HG03196 (cell line): ENCODE results near the gene MYO15A.

Experiments used
- ATAC-seq: cut with Tn5 transposase; IDR thresholded peaks from one replicate; pipeline ENCODE4 v1.9.1; 2021; ENCODE audit not compliant: unreplicated experiment

The MYO15A gene

DNA sequence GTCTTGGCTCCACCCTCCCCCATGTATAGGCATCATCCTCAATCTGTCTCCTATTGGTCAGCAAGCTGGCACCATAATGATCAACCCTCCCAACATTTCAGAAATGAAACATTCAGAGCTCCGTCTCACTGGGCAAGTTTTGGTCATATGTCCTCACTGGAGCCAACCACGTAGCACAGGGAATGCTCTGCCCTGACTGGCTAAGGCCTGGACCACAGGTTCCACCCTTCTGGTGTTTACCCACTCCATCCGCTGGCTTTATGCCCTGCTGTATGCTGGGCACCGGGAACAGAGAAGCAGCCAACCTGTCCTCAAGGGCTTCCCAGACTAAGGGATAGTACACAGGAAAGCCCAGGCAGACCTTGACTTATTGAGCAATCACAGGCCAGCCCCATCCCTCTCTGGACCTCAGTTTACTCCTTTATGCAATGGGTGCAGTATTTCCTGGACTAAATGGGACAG is 20.5 kb downstream of the MYO15A start:
- no peak for ATAC-seq

DNA sequence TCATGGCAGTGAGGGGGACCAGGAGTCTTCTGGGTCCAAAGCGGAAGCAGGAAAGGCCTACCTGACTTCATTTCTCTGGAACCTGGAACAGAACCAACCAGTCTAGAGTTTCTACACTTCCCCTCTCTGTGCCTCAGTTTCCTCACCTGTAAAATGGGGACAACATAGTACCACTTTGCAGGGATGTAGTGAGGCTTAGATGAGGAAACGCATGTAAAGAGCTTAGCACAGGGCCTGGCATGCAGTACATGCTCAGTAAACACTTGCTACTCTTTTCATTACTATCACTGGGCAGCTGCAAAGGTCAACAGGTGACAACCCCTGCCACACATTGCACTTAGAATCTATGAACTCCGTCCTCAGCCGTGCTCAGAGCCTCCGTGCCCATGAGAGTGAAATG is 24.2 kb downstream of the MYO15A start:
- no peak for ATAC-seq

DNA sequence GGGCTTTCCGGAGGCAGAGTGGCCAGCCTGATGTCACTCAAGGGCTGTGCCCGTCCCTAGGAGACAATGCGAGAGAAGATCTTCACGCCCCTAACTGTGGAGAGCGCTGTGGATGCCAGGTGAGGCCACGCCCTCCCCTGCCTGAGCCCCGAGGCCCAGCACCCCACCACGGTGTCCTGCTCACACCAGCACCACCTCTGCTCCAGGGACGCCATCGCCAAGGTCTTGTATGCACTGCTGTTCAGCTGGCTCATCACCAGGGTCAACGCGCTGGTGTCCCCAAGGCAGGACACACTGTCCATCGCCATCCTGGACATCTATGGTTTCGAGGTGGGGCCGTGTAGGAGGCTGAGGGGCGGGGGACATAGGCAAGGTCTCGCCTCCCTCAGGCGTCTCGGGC is 27.8 kb downstream of the MYO15A start:
- ATAC-seq = no peak

DNA sequence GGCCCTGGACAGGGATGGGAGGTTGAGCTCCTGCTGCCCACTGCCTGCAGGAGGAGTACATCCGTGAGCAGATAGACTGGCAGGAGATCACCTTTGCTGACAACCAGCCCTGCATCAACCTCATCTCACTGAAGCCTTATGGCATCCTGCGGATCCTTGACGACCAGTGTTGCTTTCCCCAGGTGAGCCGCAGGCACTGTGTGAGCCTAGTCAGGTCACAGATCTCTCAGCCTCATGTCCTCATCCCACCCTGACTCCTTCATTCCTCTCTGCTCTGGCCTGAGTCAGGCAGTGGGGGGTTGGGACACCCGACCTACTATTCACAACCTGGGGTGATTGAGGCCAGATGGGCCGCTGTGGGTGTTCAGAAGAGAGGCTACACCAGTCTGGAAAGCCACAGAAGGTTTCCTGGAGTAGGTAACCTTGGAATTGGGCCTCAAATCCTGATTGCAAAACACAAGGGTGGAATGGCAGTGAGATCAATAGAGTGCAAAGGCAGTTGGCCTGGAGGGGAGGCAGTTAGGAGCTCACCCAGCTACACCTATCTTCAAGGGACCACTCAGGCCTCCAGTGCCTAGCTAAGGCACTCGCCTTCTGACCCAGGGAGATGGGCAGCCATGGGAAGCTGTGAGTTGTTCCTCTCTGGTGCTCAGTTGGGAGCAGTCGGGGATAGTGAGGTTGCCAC is 29.7 kb downstream of the MYO15A start:
- ATAC-seq = no peak

DNA sequence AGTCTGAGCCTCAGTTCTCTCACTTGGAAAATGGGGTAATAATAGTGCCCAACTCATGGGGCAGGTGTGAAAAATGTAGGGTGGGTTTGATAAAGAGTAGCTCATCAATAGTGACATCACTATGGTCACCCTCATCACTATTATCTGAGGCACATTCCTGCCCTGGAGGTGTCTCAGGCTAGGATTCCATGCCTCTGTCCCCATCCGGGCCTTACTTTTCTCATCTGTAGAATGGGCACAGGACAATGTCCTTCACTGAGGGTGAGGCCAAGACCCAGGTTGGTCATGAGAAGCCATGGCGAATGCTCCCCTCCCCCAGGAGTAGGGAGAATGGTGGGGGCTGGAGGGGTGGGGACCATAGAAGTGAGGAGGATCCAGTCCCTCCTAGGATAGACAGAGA is 30.5 kb downstream of the MYO15A start:
- no peak for ATAC-seq

DNA sequence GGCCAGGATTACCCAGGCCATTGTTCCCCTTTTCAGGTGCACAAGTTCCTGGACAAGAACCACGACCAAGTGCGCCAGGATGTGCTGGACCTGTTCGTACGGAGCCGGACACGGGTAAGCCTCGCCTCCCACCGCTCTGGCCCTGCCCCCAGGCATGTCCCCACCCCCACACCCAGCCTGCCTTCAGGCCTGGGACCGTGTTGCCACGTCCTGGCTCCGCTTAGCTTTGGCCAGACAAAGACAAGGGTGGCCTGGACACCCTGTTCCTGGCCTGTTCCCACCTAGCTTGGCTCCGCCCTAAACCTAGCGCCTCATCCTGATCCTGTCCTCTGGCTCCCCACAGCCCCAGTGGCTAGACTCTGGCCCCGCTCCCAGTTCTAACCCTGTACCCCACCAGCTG is 30.9 kb downstream of the MYO15A start:
- no peak for ATAC-seq

DNA sequence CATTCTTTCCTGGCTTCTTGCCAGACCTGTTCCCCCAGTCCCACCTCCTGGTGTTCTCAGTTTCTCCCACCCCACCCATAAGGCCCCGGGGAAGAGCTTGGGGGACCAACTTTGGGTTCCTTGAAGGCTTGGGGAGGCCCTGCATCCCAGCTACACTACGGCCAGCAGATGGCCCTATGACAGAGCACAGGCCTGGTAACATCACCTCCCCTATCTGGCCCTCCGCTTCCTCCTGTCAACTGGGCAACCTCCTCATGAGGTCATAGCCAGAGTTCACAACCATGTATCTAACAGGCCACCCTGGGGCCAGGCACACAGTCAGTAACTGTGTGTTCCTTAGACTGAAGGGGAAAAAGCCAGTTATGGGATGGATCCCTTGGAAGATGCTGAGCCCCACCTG is 31.4 kb downstream of the MYO15A start:
- no peak for ATAC-seq

DNA sequence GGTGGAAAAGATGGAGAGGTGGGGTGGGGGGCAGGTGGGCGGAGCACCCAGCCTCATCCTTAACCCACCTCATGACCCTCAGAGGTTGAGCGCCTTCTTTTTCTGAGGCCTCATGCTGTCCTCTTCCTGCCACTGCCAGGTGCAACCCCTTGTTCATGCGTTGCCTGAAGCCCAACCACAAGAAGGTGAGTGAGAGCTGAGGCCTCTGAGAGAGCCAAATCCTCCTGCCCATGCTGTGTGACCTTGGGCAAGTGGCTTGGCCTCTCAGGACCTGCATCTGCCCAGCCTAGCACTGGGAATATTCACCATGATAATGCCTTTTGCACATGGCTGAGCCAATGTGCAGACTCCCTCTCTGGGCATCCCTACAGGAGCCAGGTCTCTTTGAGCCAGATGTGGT is 32.1 kb downstream of the MYO15A start:
- ATAC-seq = no peak

DNA sequence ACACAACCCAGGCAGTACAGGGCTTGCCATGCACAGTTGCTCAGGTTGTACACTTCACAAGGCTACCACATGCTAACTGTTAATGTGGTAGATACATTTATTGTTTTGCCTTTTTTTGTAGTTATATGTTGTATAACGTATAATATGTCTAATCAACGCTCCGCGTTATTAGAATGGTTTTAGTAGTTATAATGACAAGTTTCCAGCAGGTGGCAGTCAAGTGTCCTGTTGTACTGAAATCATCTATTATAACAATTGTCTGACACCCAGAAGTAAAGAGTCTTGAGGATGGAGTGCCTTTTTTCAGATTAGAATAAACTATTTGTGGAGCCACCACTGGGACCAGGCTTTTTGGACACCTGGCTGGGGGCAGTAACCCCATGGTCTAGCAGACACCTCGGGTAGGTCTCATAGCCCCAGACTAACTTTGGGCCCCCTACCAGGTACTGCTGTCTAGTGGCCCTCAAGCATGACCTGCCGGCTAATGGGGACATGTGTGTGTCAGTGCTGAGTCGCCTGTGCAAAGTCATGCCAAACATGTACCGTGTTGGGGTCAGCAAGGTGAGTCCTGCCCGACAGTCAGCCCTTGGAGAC is 32.8 kb downstream of the MYO15A start:
- no peak for ATAC-seq

DNA sequence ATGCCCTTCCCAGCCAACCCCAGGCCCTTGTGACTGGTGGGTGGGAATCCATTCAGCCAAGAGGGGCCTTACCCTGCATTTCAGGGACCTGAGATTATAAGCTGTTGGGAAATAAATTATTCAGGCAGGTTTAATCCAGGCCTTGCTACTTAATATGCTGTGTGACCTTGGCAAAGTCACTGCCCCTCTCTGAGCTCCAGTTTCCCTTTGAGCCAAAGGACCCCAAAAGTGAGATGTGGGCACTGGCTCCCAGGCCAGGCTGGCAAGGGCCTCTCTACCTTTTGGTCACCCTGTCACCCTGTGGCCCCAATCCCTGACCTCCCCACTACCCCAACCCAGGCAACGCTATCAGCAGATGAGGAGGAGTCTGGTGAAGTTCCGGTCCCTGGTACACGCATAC is 33.9 kb downstream of the MYO15A start:
- ATAC-seq = no peak

DNA sequence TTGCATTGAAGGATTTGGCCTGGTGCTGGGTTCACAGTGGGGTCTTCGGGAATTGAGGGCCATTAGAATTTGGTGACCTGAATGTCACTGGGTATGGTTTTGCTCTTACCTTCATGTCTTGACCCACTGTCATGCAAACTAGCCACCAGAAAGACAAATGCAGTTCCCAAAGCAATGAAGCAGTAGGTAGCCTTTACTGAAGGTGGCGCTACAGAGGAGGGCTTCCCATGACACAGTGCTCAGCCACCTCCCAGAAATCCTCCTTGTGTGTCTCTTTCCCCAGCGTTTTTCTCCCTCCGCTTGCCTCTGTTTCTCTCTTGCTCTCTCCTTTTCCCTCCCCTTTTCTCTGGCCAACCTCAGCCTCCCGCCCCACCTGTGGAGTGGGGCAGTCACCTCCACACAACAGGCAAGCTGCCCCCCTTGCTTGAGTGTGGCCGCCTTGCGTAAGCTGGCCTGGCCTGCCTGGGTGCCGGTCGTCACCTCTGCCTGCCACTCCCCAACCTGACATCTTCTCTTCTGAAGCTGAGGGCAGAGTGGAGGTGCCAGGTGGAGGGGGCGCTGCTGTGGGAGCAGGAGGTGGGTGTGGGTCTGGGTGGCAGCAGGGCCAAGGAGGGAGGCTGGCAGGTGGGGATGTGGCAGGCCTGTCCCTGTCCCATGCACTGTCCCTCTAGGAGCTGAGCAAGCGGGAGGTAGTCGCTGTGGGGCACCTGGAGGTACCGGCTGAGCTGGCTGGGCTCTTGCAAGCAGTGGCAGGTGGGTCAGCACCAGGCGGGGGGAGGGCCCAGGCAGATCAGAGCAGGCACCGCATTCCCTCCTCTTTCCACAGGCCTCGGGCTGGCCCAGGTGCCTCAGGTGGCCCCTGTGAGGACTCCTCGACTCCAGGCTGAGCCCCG is 34.7 kb downstream of the MYO15A start:
- ATAC-seq = no peak

DNA sequence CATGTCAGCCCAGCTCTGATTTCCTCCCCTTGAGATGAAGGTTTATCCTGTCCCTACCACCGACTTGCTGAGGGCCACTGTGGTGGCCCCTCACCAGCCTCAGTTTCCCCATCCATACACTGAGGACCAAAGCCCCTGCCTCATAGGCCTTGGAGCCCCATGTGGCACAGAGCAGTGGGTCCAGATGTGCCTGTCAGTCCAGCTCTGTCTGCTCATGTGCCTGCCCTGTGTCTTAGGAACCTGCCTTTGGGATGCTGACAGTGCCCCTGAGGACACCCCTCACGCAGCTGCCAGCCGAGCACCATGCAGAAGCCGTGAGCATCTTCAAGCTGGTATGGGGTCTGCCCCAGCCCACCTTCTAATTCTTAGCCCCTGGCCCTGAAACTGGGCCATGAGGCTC is 35.7 kb downstream of the MYO15A start:
- ATAC-seq = no peak

DNA sequence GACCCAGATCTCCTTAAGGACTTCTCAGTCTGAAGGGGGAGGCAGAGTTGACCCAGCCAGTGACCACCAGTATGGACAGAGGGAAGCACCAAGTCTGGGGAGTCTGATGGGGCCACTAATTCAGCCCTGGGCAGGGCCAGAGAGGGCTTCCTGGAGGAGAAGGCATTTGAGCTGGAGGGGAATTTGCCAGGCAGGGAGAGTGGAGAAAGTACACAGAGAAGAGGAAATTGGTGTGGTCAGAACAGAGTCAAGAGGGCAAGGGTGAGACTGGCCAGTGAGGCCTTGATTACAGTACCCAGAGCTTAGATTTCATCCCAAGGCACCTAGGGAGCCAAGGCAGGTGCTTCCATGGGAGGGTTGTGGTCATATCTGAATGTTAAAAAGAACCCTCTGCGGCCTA is 36.3 kb downstream of the MYO15A start:
- no peak for ATAC-seq

DNA sequence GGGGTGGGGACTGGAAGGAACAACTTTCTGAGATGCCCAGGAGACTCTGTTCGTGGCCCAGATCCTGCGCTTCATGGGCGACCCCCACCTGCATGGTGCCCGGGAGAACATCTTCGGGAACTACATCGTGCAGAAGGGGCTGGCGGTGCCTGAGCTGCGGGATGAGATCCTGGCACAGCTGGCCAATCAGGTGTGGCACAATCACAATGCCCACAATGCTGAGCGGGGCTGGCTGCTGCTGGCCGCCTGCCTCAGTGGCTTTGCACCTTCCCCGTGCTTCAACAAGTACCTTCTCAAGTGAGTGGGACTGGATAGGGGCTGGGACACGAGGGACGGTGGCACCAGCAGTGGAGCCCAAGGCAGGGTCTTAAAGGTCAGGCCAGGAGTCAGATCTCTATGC is 37.3 kb downstream of the MYO15A start:
- ATAC-seq = no peak

DNA sequence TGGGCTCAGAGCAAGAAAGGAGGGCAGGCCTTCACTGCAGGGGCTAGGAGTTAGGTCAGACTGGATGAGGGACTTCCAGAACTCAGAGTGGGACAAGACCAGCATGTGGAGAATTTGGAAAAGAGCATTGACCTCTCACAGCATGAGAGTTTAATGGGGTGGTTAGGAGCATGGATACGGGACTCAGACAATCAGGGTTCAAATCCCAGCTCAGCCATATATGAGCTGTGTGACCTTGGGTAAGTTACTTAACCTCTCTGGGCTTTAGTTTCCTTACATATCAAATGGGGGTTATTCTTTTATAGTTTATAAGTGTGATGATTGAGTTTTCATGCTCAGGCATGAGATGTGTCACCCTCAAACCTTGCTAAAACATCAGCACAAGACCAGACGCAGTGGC is 37.7 kb downstream of the MYO15A start:
- ATAC-seq = no peak

DNA sequence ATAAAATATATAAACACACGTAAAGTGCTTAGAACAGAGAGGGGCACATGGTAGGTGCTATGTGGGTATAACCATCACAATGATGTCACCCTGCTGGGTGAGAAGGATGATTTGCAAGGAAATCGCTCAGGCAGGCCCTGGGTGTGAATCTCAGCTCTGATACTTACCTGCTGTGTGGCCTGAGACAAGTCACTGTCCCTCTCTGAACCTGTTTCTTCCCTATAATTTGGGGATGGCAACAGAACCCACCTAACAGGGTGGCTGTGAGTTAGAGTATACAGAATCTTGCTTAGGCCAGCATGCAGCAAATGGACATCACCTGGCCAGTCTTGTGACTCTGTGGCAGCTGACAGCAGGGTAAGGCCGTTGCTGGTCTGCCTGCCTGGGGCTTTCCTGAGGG is 38.4 kb downstream of the MYO15A start:
- no peak for ATAC-seq

DNA sequence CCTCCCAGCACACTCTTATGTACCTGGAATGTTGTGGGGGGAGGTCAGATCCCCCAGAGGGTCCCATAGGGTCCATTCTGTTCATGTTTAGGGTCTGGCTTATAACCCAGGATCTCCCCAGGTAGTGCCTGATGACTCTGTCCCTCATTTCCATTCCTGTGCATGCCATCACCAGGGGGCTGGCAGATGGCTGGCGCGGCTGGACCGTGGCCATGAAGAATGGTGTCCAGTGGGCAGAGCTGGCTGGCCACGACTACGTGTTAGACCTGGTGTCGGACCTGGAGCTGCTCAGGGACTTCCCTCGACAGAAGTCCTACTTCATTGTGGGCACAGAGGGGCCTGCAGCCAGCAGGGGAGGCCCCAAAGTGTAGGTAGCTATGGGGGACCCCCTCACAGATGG is 40.0 kb downstream of the MYO15A start:
- no peak for ATAC-seq

DNA sequence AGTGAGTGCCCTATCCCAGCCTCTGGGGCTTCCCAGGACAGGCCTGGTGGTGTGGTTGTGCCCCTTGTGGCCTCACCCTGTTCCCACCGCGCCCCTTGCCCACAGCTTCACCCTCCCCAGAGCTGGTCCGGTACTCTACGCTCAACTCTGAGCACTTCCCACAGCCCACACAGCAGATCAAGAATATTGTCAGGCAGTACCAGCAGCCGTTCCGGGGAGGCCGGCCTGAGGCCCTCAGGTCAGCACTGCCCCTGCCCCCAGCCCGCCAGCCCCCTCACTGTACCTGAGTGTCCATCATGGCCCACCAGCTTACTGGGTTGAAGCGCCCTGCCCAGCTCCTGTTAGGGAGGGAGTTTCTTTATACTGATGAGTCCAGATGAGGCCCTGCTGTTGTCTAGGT is 42.7 kb downstream of the MYO15A start:
- ATAC-seq = no peak

DNA sequence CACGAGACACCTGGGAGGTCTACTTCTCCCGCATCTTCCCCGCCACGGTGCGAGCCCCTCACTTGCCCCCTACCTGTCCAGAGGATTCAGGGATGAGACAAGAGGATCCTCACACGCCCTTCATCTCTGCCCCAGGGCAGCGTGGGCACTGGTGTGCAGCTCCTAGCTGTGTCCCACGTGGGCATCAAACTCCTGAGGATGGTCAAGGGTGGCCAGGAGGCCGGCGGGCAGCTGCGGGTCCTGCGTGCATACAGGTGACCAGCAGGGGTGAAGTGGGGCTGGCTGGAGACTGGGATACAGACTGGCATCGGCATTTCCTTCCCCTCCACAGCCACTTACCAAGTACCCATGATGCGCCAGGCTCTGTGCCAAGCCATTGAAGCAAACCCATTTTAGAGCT is 46.6 kb downstream of the MYO15A start:
- ATAC-seq = no peak

DNA sequence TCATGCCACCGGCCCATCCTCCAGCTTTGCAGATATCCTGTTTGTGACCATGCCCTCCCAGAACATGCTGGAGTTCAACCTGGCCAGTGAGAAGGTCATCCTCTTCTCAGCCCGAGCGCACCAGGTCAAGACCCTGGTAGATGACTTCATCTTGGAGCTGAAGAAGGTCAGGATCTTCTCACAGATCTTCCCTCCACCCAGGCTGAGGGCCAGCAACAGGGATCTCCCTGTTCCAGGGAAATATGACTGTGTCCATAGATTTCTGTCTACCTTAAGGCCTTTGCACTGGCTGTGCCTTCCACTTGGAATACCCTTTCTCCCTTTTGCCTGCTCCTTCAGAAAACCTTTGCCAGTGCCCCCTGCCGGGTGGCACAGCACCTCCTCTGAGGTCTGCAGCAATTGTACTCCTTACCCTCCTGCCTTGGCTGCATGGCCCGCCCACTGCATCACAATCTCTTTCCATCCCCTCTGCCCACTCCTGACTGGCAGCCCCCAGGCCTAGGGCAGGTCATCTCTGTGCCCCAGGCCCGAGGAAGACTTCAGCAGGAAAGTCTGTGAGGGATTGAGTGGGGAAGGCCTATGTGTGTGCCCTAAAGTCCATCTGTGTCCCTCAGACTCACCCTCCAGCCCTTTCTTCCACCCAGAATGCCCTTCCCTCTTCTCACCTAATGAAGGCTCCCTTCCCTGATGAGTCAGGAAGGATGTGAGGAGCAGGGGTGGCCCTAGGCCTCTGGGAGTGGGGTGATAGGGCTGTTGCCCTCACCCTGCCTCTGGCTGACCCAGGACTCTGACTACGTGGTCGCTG is 47.8 kb downstream of the MYO15A start:
- ATAC-seq = no peak

DNA sequence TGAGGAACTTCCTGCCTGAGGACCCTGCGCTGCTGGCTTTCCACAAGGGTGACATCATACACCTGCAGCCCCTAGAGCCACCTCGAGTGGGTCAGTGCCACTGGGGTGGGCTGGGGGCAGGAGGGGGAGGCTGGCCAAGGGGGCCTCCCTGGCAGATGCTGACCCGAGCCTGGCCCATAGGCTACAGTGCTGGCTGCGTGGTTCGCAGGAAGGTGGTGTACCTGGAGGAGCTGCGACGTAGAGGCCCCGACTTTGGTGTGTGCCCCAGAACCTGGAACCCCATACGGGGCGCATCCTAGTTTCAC is 48.4 kb downstream of the MYO15A start:
- ATAC-seq = no peak
